GM23338 (cell line): ENCODE data around the gene EFEMP1. TPM values are rescaled to one million over a fixed set of nuclear protein-coding genes. Genes with fewer than 3 reads are reported as not detected.

Experiments used
- ATAC-seq: fragments of 200-7000 bp; cut with Tn5 transposase; 3 replicates; pipeline ENCODE4 v1.9.1; 2020
- DNase-seq: peaks from one replicate; pipeline ENCODE4 v3.0.0-alpha.2; 2015; ENCODE audit warnings: low spot score
- H2AFZ ChIP-seq: fragments of 200-600 bp; sonication (generic); 2 replicates; pipeline ENCODE4 v1.8.0; 2016; ENCODE audit warnings: antibody characterized with exemption, mild to moderate bottlenecking, moderate library complexity
- H3F3A ChIP-seq: fragments of 200-600 bp; sonication (generic); replicated peaks from 2 replicates; pipeline ENCODE4 v1.8.0; 2017; ENCODE audit warnings: antibody characterized with exemption, mixed run types, low read depth
- H3K27ac ChIP-seq: fragments of 200-600 bp; sonication (generic); 2 replicates; pipeline ENCODE4 v1.6.1; 2016; ENCODE audit warnings: low read depth
- H3K27me3 ChIP-seq: fragments of 200-600 bp; sonication (generic); 2 replicates; pipeline ENCODE4 v1.8.0; 2016; ENCODE audit warnings: mild to moderate bottlenecking, mixed run types, moderate library complexity; ENCODE audit not compliant: insufficient read depth
- H3K36me3 ChIP-seq: fragments of 200-600 bp; sonication (generic); 2 replicates; pipeline ENCODE4 v1.8.0; 2016; ENCODE audit warnings: mild to moderate bottlenecking; ENCODE audit not compliant: insufficient read depth
- H3K4me1 ChIP-seq: fragments of 200-600 bp; sonication (generic); 2 replicates; pipeline ENCODE4 v1.8.0; 2016; ENCODE audit warnings: mild to moderate bottlenecking, moderate library complexity; ENCODE audit not compliant: insufficient read depth
- H3K4me2 ChIP-seq: fragments of 200-600 bp; sonication (generic); 2 replicates; pipeline ENCODE4 v1.7.1; 2017; ENCODE audit warnings: mixed run types
- H3K4me3 ChIP-seq: fragments of 200-600 bp; sonication (generic); 2 replicates; pipeline ENCODE4 v1.6.1; 2016; ENCODE audit warnings: mixed run types
- H3K79me2 ChIP-seq: fragments of 200-600 bp; sonication (generic); replicated peaks from 2 replicates; pipeline ENCODE4 v1.8.0; 2017; ENCODE audit warnings: mild to moderate bottlenecking; ENCODE audit not compliant: insufficient read depth
- H3K9me2 ChIP-seq: fragments of 200-600 bp; sonication (generic); 2 replicates; pipeline ENCODE4 v1.8.0; 2017; ENCODE audit not compliant: insufficient read depth
- H4K20me1 ChIP-seq: fragments of 200-600 bp; sonication (generic); replicated peaks from 2 replicates; pipeline ENCODE4 v1.8.0; 2017; ENCODE audit warnings: mild to moderate bottlenecking; ENCODE audit not compliant: insufficient read depth
- H3K27ac Mint-ChIP-seq: 2 replicates; pipeline ENCODE4 v1.8.0; 2020; ENCODE audit warnings: inconsistent platforms, mild to moderate bottlenecking, moderate library complexity, mixed read lengths
- H3K27me3 Mint-ChIP-seq: 3 replicates; pipeline ENCODE4 v1.8.0; 2022; ENCODE audit warnings: low read depth, mild to moderate bottlenecking, moderate library complexity, mixed read lengths, inconsistent platforms; ENCODE audit not compliant: insufficient read depth, poor library complexity
- H3K36me3 Mint-ChIP-seq: 3 replicates; pipeline ENCODE4 v1.8.0; 2021; ENCODE audit warnings: low read depth, mild to moderate bottlenecking, inconsistent platforms, moderate library complexity, mixed read lengths
- H3K4me1 Mint-ChIP-seq: 3 replicates; pipeline ENCODE4 v1.8.0; 2020; ENCODE audit warnings: mild to moderate bottlenecking, inconsistent platforms, mixed read lengths
- H3K4me3 Mint-ChIP-seq: 3 replicates; pipeline ENCODE4 v1.8.0; 2021; ENCODE audit warnings: moderate library complexity, mild to moderate bottlenecking, inconsistent platforms, mixed read lengths
- H3K9me3 Mint-ChIP-seq: 3 replicates; pipeline ENCODE4 v1.8.0; 2020; ENCODE audit warnings: moderate library complexity, mild to moderate bottlenecking, inconsistent platforms, mixed read lengths
- CREB1 ChIP-seq: fragments of 250-450 bp; sonication (Bioruptor Pico); IDR thresholded peaks from 2 replicates; pipeline ENCODE4 v1.5.0; 2020; ENCODE audit warnings: low read depth, mild to moderate bottlenecking, moderate library complexity
- EZH2phosphoT487 ChIP-seq: fragments of 200-600 bp; sonication (generic); IDR thresholded peaks from one replicate; pipeline ENCODE4 v1.8.1; 2018; ENCODE audit warnings: antibody characterized with exemption; ENCODE audit not compliant: unreplicated experiment
- JUNB ChIP-seq: IDR thresholded peaks from one replicate; pipeline ENCODE4 v1.6.1; 2016; ENCODE audit warnings: antibody characterized with exemption; ENCODE audit not compliant: unreplicated experiment
- POLR2AphosphoS5 ChIP-seq: IDR thresholded peaks from 2 replicates; pipeline ENCODE4 v1.6.1; 2016; ENCODE audit warnings: antibody characterized with exemption, low read depth
- STAT1 ChIP-seq: IDR thresholded peaks from one replicate; pipeline ENCODE4 v1.6.1; 2016; ENCODE audit warnings: antibody characterized with exemption; ENCODE audit not compliant: unreplicated experiment
- ZNF114 ChIP-seq: fragments of 250-450 bp; sonication (Bioruptor Pico); IDR thresholded peaks from 2 replicates; pipeline ENCODE4 v1.5.0; 2020; ENCODE audit warnings: mild to moderate bottlenecking, moderate library complexity
- ZNF331 ChIP-seq: fragments of 250-450 bp; sonication (Bioruptor Pico); IDR thresholded peaks from 2 replicates; pipeline ENCODE4 v1.5.0; 2020; ENCODE audit warnings: low read depth, mild to moderate bottlenecking, moderate library complexity
- polyA plus RNA-seq: library from polyadenylated mRNA; unstranded; fragments of >200 nt; fragmentation: Nextera tagmentation; extraction: Ambion mirVana; gene quantifications from 2 replicates; pipeline ENCODE4 v1.2.1, GENCODE V29; 2016
- total RNA-seq: library from RNA; depleted of rRNA; stranded (reverse); fragments of >200 nt; shearing (Covaris generic); gene quantifications from 2 replicates; pipeline ENCODE4 v1.2.3, GENCODE V29; 2014
- TF ChIP-seq, protein P1 (sequence below): fragments of 250-450 bp; sonication (Bioruptor Pico); IDR thresholded peaks from 2 replicates; pipeline ENCODE4 v1.5.0; 2020; ENCODE audit warnings: mild to moderate bottlenecking, moderate library complexity
- TF ChIP-seq, protein P2 (sequence below): IDR thresholded peaks from one replicate; pipeline ENCODE4 v1.6.1; 2018; ENCODE audit warnings: antibody characterized with exemption; ENCODE audit not compliant: unreplicated experiment
- TF ChIP-seq, protein P3 (sequence below): IDR thresholded peaks from 2 replicates; pipeline ENCODE4 v1.6.1; 2016; ENCODE audit warnings: antibody characterized with exemption

Gene EFEMP1
- total and polyA plus RNA-seq, 2 experiments from 2014 or later, result 12.6 to 22.5 TPM

DNA sequence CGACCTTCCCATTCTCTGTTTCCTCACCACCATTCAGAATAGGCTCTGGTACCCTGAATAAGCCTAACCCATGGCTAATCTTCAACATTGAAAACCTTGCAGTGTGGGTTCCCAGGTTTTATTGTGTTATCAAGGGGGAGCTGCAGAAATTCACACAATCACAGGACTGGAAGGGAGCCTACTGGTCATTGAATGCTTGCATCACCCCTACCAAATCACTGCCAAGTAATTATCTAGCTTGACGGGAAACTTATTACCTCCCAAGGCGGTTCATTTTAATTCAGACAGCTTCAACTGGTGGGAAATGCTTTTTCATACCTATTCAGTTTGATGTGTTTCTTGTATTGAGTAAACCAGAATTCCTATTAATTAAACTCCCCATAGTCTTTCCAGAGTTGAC, 33.6 kb upstream of the EFEMP1 start (continued):
- TF ChIP-seq, protein P1, sequence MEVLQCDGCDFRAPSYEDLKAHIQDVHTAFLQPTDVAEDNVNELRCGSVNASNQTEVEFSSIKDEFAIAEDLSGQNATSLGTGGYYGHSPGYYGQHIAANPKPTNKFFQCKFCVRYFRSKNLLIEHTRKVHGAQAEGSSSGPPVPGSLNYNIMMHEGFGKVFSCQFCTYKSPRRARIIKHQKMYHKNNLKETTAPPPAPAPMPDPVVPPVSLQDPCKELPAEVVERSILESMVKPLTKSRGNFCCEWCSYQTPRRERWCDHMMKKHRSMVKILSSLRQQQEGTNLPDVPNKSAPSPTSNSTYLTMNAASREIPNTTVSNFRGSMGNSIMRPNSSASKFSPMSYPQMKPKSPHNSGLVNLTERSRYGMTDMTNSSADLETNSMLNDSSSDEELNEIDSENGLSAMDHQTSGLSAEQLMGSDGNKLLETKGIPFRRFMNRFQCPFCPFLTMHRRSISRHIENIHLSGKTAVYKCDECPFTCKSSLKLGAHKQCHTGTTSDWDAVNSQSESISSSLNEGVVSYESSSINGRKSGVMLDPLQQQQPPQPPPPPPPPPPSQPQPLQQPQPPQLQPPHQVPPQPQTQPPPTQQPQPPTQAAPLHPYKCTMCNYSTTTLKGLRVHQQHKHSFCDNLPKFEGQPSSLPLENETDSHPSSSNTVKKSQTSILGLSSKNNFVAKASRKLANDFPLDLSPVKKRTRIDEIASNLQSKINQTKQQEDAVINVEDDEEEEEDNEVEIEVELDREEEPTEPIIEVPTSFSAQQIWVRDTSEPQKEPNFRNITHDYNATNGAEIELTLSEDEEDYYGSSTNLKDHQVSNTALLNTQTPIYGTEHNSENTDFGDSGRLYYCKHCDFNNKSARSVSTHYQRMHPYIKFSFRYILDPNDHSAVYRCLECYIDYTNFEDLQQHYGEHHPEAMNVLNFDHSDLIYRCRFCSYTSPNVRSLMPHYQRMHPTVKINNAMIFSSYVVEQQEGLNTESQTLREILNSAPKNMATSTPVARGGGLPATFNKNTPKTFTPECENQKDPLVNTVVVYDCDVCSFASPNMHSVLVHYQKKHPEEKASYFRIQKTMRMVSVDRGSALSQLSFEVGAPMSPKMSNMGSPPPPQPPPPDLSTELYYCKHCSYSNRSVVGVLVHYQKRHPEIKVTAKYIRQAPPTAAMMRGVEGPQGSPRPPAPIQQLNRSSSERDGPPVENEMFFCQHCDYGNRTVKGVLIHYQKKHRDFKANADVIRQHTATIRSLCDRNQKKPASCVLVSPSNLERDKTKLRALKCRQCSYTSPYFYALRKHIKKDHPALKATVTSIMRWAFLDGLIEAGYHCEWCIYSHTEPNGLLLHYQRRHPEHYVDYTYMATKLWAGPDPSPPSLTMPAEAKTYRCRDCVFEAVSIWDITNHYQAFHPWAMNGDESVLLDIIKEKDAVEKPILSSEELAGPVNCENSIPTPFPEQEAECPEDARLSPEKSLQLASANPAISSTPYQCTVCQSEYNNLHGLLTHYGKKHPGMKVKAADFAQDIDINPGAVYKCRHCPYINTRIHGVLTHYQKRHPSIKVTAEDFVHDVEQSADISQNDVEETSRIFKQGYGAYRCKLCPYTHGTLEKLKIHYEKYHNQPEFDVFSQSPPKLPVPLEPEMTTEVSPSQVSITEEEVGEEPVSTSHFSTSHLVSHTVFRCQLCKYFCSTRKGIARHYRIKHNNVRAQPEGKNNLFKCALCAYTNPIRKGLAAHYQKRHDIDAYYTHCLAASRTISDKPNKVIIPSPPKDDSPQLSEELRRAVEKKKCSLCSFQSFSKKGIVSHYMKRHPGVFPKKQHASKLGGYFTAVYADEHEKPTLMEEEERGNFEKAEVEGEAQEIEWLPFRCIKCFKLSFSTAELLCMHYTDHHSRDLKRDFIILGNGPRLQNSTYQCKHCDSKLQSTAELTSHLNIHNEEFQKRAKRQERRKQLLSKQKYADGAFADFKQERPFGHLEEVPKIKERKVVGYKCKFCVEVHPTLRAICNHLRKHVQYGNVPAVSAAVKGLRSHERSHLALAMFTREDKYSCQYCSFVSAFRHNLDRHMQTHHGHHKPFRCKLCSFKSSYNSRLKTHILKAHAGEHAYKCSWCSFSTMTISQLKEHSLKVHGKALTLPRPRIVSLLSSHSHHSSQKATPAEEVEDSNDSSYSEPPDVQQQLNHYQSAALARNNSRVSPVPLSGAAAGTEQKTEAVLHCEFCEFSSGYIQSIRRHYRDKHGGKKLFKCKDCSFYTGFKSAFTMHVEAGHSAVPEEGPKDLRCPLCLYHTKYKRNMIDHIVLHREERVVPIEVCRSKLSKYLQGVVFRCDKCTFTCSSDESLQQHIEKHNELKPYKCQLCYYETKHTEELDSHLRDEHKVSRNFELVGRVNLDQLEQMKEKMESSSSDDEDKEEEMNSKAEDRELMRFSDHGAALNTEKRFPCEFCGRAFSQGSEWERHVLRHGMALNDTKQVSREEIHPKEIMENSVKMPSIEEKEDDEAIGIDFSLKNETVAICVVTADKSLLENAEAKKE (CRISPR knock-in tag), result no peak
- TF ChIP-seq, protein P2, sequence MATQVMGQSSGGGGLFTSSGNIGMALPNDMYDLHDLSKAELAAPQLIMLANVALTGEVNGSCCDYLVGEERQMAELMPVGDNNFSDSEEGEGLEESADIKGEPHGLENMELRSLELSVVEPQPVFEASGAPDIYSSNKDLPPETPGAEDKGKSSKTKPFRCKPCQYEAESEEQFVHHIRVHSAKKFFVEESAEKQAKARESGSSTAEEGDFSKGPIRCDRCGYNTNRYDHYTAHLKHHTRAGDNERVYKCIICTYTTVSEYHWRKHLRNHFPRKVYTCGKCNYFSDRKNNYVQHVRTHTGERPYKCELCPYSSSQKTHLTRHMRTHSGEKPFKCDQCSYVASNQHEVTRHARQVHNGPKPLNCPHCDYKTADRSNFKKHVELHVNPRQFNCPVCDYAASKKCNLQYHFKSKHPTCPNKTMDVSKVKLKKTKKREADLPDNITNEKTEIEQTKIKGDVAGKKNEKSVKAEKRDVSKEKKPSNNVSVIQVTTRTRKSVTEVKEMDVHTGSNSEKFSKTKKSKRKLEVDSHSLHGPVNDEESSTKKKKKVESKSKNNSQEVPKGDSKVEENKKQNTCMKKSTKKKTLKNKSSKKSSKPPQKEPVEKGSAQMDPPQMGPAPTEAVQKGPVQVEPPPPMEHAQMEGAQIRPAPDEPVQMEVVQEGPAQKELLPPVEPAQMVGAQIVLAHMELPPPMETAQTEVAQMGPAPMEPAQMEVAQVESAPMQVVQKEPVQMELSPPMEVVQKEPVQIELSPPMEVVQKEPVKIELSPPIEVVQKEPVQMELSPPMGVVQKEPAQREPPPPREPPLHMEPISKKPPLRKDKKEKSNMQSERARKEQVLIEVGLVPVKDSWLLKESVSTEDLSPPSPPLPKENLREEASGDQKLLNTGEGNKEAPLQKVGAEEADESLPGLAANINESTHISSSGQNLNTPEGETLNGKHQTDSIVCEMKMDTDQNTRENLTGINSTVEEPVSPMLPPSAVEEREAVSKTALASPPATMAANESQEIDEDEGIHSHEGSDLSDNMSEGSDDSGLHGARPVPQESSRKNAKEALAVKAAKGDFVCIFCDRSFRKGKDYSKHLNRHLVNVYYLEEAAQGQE, result no peak
- no peak for TF ChIP-seq POLR2AphosphoS5

DNA sequence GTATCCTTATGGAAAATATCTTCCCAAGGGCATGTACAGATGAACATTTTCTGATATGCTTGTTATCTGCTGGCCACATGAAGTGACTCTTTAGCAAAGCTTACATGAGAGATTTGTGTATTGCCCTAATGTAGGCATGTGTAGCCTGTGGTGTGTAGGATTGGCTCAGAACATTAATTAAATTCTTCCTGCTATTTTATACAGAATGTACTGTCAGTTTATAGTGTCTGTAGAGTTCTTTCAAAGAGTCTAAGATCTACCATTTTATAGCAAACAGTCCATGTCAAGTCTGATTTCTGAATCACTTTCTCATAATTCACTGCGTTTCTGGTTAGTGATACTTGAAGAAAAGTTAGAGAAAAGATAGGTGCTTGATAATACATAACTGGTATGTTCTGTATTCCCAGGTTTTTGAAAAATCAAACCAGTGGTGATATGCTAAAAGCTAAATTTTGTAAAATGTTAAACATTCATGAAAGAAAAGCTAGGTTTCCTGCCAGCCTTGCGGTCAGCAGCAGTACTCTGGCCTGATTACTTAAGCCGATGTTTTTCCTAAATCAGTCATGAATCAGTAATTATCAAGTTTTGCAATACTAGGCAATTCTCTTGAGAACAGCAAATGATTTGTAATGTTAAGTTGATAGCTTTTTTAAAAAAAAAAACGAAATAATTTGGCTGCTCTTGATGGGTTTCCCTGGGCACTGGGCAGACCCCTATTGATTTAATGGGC, 30.9 kb upstream of the EFEMP1 start:
- H3K4me3 Mint-ChIP-seq, result no peak overlapping the region
- Histone ChIP-seq H3K4me2 (no peak overlapping the region), H3F3A (no peaks in the 10 kb centered on the region), H3K9me2 (no peaks in the 10 kb centered on the region), H3K4me1 (no peaks in the 10 kb centered on the region), H2AFZ (no peak overlapping the region), H4K20me1 (no peaks in the 10 kb centered on the region), H3K79me2 (no peaks in the 10 kb centered on the region), H3K27me3 (no peaks in the 10 kb centered on the region), H3K27ac (no peak overlapping the region), H3K4me3 (no peak overlapping the region), H3K36me3 (no peaks in the 10 kb centered on the region)
- H3K9me3 Mint-ChIP-seq, result no peaks in the 10 kb centered on the region
- ATAC-seq (no peak), DNase-seq (no peak)
- H3K27ac Mint-ChIP-seq, result no peak overlapping the region
- H3K27me3 Mint-ChIP-seq, result peaks cover 2% of the 10 kb centered on the region
- no peaks in the 10 kb centered on the region for H3K36me3 Mint-ChIP-seq
- H3K4me1 Mint-ChIP-seq, result no peaks in the 10 kb centered on the region
- TF ChIP-seq ZNF331, result no peak
- TF ChIP-seq CREB1 (CRISPR knock-in tag), result no peak
- TF ChIP-seq, protein P2, result no peak
- TF ChIP-seq STAT1, result no peak
- TF ChIP-seq JUNB, result no peak
- no peak for TF ChIP-seq EZH2phosphoT487
- TF ChIP-seq, protein P3, sequence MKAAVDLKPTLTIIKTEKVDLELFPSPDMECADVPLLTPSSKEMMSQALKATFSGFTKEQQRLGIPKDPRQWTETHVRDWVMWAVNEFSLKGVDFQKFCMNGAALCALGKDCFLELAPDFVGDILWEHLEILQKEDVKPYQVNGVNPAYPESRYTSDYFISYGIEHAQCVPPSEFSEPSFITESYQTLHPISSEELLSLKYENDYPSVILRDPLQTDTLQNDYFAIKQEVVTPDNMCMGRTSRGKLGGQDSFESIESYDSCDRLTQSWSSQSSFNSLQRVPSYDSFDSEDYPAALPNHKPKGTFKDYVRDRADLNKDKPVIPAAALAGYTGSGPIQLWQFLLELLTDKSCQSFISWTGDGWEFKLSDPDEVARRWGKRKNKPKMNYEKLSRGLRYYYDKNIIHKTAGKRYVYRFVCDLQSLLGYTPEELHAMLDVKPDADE, result no peak
- TF ChIP-seq ZNF114, result no peak
